HEK293 (cell line): ENCODE measurements around the gene TUBB2A.

ENCODE experiments used
- CTCF ChIA-PET: fragments of 350-600 bp; formaldehyde crosslinking; extraction: SDS; loops from one replicate; lab custom pipeline; 2021; ENCODE audit warnings: antibody characterized with exemption; lab: Yijun Ruan, JAX
- POLR2A ChIA-PET: fragments of 300-600 bp; formaldehyde crosslinking; extraction: SDS; loops from one replicate; lab custom pipeline; 2020; ENCODE audit warnings: antibody characterized with exemption, inconsistent platforms; lab: Yijun Ruan, JAX
- H3K27ac ChIP-seq: fragments of 200-500 bp; sonication (Bioruptor generic); 2 replicates; pipeline ENCODE4 v1.5.1; 2014; ENCODE audit warnings: low read depth, low read length, control low read depth, inconsistent platforms; ENCODE audit errors: extremely low read depth
- H3K36me3 ChIP-seq, 2 experiments: fragments of 200-500 bp in 1 of 2; sonication (Bioruptor generic) in 1 of 2; 1 replicate in 1 of 2; 2 replicates in 1 of 2; pipeline ENCODE4 v1.5.1; 2014 to 2017; ENCODE audit warnings: inconsistent platforms in 2 of 2, low read length in 2 of 2; ENCODE audit not compliant: control insufficient read depth in 2 of 2, insufficient read depth in 1 of 2
- H3K4me1 ChIP-seq: fragments of 200-500 bp; sonication (Bioruptor generic); 2 replicates; pipeline ENCODE4 v1.5.1; 2014; ENCODE audit warnings: mild to moderate bottlenecking, low read length, inconsistent platforms; ENCODE audit not compliant: control insufficient read depth, insufficient read depth
- H3K4me3 ChIP-seq: 2 replicates; pipeline ENCODE4 v1.5.1; 2011; ENCODE audit warnings: low read depth, mild to moderate bottlenecking, control low read depth, low read length, moderate library complexity
- H3K9me3 ChIP-seq: fragments of 200-500 bp; sonication (Bioruptor generic); 2 replicates; pipeline ENCODE4 v1.5.1; 2014; ENCODE audit warnings: low read depth, low read length, inconsistent platforms; ENCODE audit not compliant: control insufficient read depth, insufficient read depth
- BCL6B ChIP-seq: fragments of 450-650 bp; formaldehyde crosslinking; IDR thresholded peaks from 2 replicates; pipeline ENCODE4 v1.5.1; 2017; ENCODE audit warnings: missing biosample characterization, missing genetic modification characterization
- GLIS2 ChIP-seq: fragments of 450-650 bp; formaldehyde crosslinking; IDR thresholded peaks from 2 replicates; pipeline ENCODE4 v1.5.1; 2016; ENCODE audit warnings: missing biosample characterization, missing genetic modification characterization
- KLF8 ChIP-seq: fragments of 450-650 bp; formaldehyde crosslinking; IDR thresholded peaks from 2 replicates; pipeline ENCODE4 v1.5.1; 2016; ENCODE audit warnings: missing biosample characterization, missing genetic modification characterization
- OSR2 ChIP-seq: fragments of 450-650 bp; formaldehyde crosslinking; IDR thresholded peaks from 2 replicates; pipeline ENCODE4 v1.5.1; 2016; ENCODE audit warnings: missing biosample characterization, missing genetic modification characterization
- SCRT1 ChIP-seq: fragments of 450-650 bp; formaldehyde crosslinking; IDR thresholded peaks from 2 replicates; pipeline ENCODE4 v1.5.1; 2016; ENCODE audit warnings: missing biosample characterization, missing genetic modification characterization, borderline replicate concordance
- SCRT2 ChIP-seq: fragments of 450-650 bp; formaldehyde crosslinking; IDR thresholded peaks from 2 replicates; pipeline ENCODE4 v1.5.1; 2016; ENCODE audit warnings: missing biosample characterization, missing genetic modification characterization
- SP2 ChIP-seq: fragments of 450-650 bp; formaldehyde crosslinking; IDR thresholded peaks from 2 replicates; pipeline ENCODE4 v1.5.1; 2016; ENCODE audit warnings: missing biosample characterization, missing genetic modification characterization
- SP7 ChIP-seq: fragments of 450-650 bp; formaldehyde crosslinking; IDR thresholded peaks from 2 replicates; pipeline ENCODE4 v1.5.1; 2016; ENCODE audit warnings: missing biosample characterization, missing genetic modification characterization
- WT1 ChIP-seq: fragments of 450-650 bp; formaldehyde crosslinking; IDR thresholded peaks from 2 replicates; pipeline ENCODE4 v1.5.1; 2016; ENCODE audit warnings: missing biosample characterization, missing genetic modification characterization
- ZBTB20 ChIP-seq: fragments of 450-650 bp; formaldehyde crosslinking; IDR thresholded peaks from 2 replicates; pipeline ENCODE4 v1.5.1; 2016; ENCODE audit warnings: missing biosample characterization, missing genetic modification characterization
- ZBTB21 ChIP-seq: fragments of 450-650 bp; formaldehyde crosslinking; IDR thresholded peaks from 2 replicates; pipeline ENCODE4 v1.5.1; 2017; ENCODE audit warnings: missing biosample characterization, missing genetic modification characterization
- ZFP41 ChIP-seq: fragments of 450-650 bp; formaldehyde crosslinking; IDR thresholded peaks from 2 replicates; pipeline ENCODE4 v1.5.1; 2016; ENCODE audit warnings: missing biosample characterization, missing genetic modification characterization, borderline replicate concordance
- ZFP69B ChIP-seq: fragments of 450-650 bp; formaldehyde crosslinking; IDR thresholded peaks from 2 replicates; pipeline ENCODE4 v1.5.1; 2016; ENCODE audit warnings: missing biosample characterization, missing genetic modification characterization
- ZIC2 ChIP-seq: fragments of 450-650 bp; formaldehyde crosslinking; IDR thresholded peaks from 2 replicates; pipeline ENCODE4 v1.5.1; 2016; ENCODE audit warnings: missing biosample characterization, missing genetic modification characterization
- ZNF169 ChIP-seq: fragments of 450-650 bp; formaldehyde crosslinking; IDR thresholded peaks from 2 replicates; pipeline ENCODE4 v1.5.1; 2016; ENCODE audit warnings: missing biosample characterization, missing genetic modification characterization
- ZNF280C ChIP-seq: fragments of 450-650 bp; formaldehyde crosslinking; IDR thresholded peaks from 2 replicates; pipeline ENCODE4 v1.5.1; 2016; ENCODE audit warnings: missing biosample characterization, missing genetic modification characterization
- ZNF324 ChIP-seq: fragments of 450-650 bp; formaldehyde crosslinking; IDR thresholded peaks from 2 replicates; pipeline ENCODE4 v1.5.1; 2016; ENCODE audit warnings: missing biosample characterization, missing genetic modification characterization
- ZNF394 ChIP-seq: fragments of 450-650 bp; formaldehyde crosslinking; IDR thresholded peaks from 2 replicates; pipeline ENCODE4 v1.5.1; 2016; ENCODE audit warnings: missing biosample characterization, missing genetic modification characterization, mild to moderate bottlenecking, moderate library complexity, borderline replicate concordance
- ZNF473 ChIP-seq: fragments of 450-650 bp; formaldehyde crosslinking; IDR thresholded peaks from 2 replicates; pipeline ENCODE4 v1.5.1; 2017; ENCODE audit warnings: missing biosample characterization, missing genetic modification characterization
- ZNF585B ChIP-seq: fragments of 450-650 bp; formaldehyde crosslinking; IDR thresholded peaks from 2 replicates; pipeline ENCODE4 v1.5.1; 2016; ENCODE audit warnings: missing biosample characterization, missing genetic modification characterization
- ZNF600 ChIP-seq: fragments of 450-650 bp; formaldehyde crosslinking; IDR thresholded peaks from 2 replicates; pipeline ENCODE4 v1.5.1; 2016; ENCODE audit warnings: missing biosample characterization, missing genetic modification characterization
- ZNF645 ChIP-seq: fragments of 450-650 bp; formaldehyde crosslinking; IDR thresholded peaks from 2 replicates; pipeline ENCODE4; 2016; ENCODE audit warnings: missing biosample characterization, missing genetic modification characterization
- ZNF670 ChIP-seq: fragments of 450-650 bp; formaldehyde crosslinking; IDR thresholded peaks from 2 replicates; pipeline ENCODE4 v1.5.1; 2016; ENCODE audit warnings: missing biosample characterization, missing genetic modification characterization, low read depth
- ZNF701 ChIP-seq: fragments of 450-650 bp; formaldehyde crosslinking; IDR thresholded peaks from 2 replicates; pipeline ENCODE4 v1.5.1; 2016; ENCODE audit warnings: missing biosample characterization, missing genetic modification characterization
- ZXDB ChIP-seq: fragments of 450-650 bp; formaldehyde crosslinking; IDR thresholded peaks from 2 replicates; pipeline ENCODE4 v1.5.1; 2016; ENCODE audit warnings: missing biosample characterization, missing genetic modification characterization
- TF ChIP-seq, protein P1 (sequence below): fragments of 450-650 bp; formaldehyde crosslinking; IDR thresholded peaks from 2 replicates; pipeline ENCODE4 v1.5.1; 2016; ENCODE audit warnings: missing biosample characterization, missing genetic modification characterization
- TF ChIP-seq, protein P2 (sequence below): fragments of 450-650 bp; formaldehyde crosslinking; IDR thresholded peaks from 2 replicates; pipeline ENCODE4 v1.5.1; 2016; ENCODE audit warnings: missing biosample characterization, missing genetic modification characterization

TUBB2A gene

DNA sequence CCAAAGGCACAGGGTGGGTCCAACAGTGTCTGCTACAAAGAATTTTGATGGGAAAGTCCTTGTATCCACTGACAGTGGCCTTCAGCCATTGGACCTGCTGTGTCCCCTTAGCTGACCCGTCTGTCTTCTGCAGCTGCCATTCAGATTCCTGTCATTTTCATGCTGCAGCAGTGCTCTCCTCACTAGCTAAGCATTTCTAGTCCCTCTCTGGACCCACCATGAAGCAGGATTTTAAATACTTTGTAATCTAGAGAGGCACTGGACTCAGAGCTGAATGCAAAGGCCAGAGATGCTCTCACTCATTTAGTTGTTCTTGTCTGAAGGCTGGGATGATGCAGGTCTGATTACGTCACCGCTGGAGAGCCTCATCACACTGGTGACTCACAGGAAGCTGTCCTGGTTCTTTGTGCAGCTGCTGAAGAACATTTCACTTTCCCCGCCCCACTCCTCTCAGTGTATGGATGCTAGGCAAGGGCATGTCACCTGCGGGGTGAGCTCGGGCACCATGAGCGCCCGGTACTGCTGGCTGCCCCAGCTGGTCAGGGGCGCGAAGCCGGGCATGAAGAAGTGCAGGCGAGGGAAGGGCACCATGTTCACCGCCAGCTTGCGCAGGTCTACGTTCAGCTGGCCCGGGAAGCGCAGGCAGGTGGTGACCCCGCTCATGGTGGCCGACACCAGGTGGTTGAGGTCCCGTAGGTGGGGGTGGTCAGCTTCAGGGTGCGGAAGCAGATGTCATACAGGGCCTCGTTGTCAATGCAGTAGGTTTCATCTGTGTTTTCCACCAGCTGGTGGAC, 19.4 kb upstream of the TUBB2A start (continued):
- TF ChIP-seq SP2 (tag by site-specific recombination) (peak; percentile 18), ZNF701 (tag by site-specific recombination) (no peak), ZNF394 (no peak), SP7 (peak; percentile 75), ZBTB20 (tag by site-specific recombination) (peak; percentile 54; the same call in 1 of the 2 replicates), ZNF645 (no peak), ZFP69B (tag by site-specific recombination) (0 out of 2 replicates have a peak, but pooled peaks have one; percentile 21), ZNF600 (peak; percentile 71), ZNF473 (tag by site-specific recombination) (no peak), ZNF169 (tag by site-specific recombination) (no peak), GLIS2 (tag by site-specific recombination) (no peak), ZBTB21 (peak; percentile 97), KLF8 (tag by site-specific recombination) (peak; percentile 56), ZNF670 (no peak)
- TF ChIP-seq, protein P1, sequence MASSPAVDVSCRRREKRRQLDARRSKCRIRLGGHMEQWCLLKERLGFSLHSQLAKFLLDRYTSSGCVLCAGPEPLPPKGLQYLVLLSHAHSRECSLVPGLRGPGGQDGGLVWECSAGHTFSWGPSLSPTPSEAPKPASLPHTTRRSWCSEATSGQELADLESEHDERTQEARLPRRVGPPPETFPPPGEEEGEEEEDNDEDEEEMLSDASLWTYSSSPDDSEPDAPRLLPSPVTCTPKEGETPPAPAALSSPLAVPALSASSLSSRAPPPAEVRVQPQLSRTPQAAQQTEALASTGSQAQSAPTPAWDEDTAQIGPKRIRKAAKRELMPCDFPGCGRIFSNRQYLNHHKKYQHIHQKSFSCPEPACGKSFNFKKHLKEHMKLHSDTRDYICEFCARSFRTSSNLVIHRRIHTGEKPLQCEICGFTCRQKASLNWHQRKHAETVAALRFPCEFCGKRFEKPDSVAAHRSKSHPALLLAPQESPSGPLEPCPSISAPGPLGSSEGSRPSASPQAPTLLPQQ (tag by site-specific recombination): peak; percentile 55; the same call in 1 of the 2 replicates
- TF ChIP-seq, all 188 proteins: peak for 19

DNA sequence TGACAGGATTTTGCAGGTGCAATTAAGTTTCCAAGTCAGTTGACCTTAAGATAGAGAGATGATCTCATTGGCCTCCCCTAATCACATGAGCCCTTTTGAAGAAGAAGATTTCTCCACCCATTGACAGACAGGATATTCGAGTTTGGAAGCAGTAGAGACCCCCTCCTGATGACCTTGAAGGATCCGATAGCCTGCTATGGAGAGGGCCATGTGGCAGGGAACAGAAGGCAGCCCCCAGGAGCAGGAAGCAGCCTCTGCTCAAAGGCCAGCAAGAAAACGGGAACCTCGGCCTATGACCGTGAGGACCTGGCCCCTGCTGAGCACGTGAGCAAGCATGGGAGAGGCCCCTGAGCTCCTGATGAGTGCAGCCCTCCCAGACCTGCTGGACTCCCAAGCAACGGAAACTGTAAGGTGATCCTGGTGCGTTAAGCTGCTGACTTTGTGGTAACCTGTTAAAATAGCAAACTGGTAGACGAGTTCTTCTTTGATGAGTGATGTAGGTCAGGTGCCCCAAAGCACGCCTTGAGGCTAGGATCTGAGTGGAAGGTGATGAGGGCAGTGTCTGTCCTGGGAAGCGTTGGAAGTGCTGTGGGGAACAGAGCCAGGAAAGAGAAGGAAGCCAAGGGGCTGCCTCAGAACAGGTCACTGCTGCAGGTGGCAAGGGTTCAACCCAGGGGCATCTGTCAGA, 18.5 kb upstream of the TUBB2A start:
- ChIA-PET POLR2A (interaction anchor here (1.1 to 2.3 kb wide), 6 partner anchors 10 to 51 kb away, joined by 6 to 20 read pairs (median 8); partner anchors contain the start of genes TUBB2A and TUBB2B), CTCF (interaction anchor here (0.8 kb wide), 3 partner anchors 10 to 44 kb away, joined by 3 to 4 read pairs (median 3); no protein-coding TSS in a partner anchor)
- H3K36me3 ChIP-seq: no peaks in the 10 kb centered on the region
- peaks cover 4% of the 10 kb centered on the region; the same call in 1 of the 2 replicates for H3K4me1 ChIP-seq
- H3K27ac ChIP-seq: no peak overlapping the region
- H3K9me3 ChIP-seq: no peaks in the 10 kb centered on the region
- no peak overlapping the region for H3K4me3 ChIP-seq
- peak; percentile 9; the same call in 1 of the 2 replicates for TF ChIP-seq ZNF600
- TF ChIP-seq OSR2 (tag by site-specific recombination): peak; percentile 44; the same call in 1 of the 2 replicates
- TF ChIP-seq ZIC2 (tag by site-specific recombination): peak; percentile 15; the same call in 1 of the 2 replicates
- TF ChIP-seq ZNF280C: no peak
- TF ChIP-seq ZFP41 (tag by site-specific recombination): no peak
- no peak for TF ChIP-seq SCRT1 (tag by site-specific recombination)
- no peak for TF ChIP-seq ZNF324 (tag by site-specific recombination)
- TF ChIP-seq, protein P2, sequence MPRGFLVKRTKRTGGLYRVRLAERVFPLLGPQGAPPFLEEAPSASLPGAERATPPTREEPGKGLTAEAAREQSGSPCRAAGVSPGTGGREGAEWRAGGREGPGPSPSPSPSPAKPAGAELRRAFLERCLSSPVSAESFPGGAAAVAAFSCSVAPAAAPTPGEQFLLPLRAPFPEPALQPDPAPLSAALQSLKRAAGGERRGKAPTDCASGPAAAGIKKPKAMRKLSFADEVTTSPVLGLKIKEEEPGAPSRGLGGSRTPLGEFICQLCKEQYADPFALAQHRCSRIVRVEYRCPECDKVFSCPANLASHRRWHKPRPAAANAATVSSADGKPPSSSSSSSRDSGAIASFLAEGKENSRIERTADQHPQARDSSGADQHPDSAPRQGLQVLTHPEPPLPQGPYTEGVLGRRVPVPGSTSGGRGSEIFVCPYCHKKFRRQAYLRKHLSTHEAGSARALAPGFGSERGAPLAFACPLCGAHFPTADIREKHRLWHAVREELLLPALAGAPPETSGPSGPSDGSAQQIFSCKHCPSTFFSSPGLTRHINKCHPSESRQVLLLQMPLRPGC (tag by site-specific recombination): no peak
- TF ChIP-seq WT1 (tag by site-specific recombination): peak; percentile 59
- TF ChIP-seq KLF8 (tag by site-specific recombination): peak; percentile 32; the same call in 1 of the 2 replicates
- TF ChIP-seq SCRT2: peak; percentile 51; the same call in 1 of the 2 replicates
- TF ChIP-seq ZNF585B (tag by site-specific recombination): no peak
- no peak for TF ChIP-seq ZNF169 (tag by site-specific recombination)
- peak; percentile 34; the same call in 1 of the 2 replicates for TF ChIP-seq ZXDB (tag by site-specific recombination)
- no peak for TF ChIP-seq BCL6B (tag by site-specific recombination)
